HG03103 (cell line): ENCODE measurements around the gene KLHL17.
"Not testable (repeated sequence)": the region's sequence is repeated elsewhere in the genome, so short reads cannot be mapped to it uniquely, and the experiment has no call there.

ENCODE experiments used
- ATAC-seq: cut with Tn5 transposase; IDR thresholded peaks from one replicate; pipeline ENCODE4 v1.9.1; 2021; ENCODE audit warnings: low read depth; ENCODE audit not compliant: unreplicated experiment

Gene KLHL17

GRCh38 chr1:966135-966703 is 5.8 kb downstream of the KLHL17 start, which contains the start of gene PLEKHN1:
PLEKHN1 (plus strand) TSS chr1:966482; CDS start chr1:966532, 50 bp downstream.
- ATAC-seq: no peak

GRCh38 chr1:966704-967300 is 6.4 kb downstream of the KLHL17 start:
- ATAC-seq: peak; percentile 65

DNA sequence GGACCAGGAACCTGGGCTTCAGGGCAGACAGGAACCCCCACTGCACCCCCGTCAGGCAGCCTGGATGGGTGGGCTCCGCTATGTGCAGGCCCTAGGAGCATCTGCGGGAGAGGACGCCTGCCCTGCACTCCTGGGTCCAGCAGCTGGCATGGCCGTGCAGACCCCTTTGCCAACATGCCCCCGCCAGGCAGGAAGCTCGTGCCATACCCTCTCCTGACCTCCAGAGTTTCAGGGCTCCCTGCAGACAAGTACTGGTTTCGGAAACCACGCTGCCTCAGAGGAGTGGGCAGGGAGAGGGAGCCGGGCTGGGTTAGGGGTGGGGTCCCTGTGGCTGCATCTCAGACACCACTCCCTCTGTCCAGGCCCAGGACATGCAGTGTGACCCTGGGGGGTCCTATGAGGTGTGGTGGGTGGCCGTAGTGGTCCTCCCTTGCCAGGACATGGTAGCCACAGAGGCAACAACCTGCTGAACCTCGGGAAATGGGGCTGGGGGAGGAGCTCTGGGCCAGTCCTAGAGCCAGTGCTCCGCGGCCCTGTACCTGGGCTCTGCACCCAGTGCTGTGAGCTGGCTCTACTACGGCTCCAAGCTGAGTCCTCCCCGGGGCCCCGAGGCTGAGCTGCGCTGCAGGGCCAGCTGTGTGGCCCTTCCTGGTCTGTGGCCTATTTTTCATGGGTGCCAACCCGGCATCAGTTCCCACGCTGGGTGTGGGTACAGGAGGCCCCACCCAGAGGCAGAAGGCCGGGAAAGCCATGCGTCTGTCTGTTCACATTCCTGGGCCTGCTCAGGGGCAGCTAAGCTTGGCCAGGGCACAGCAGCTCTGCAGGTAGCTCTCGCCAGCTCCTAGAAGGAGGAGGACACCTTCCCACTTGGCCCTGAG is 7.3 kb downstream of the KLHL17 start:
- ATAC-seq: no peak

- no peak for ATAC-seq
Measured at GRCh38 chr1:969260-969855, 9.0 kb downstream of the KLHL17 start.

GRCh38 chr1:970242-970972 is 10.0 kb downstream of the KLHL17 start:
- no peak for ATAC-seq

GRCh38 chr1:970973-971730 is 10.8 kb downstream of the KLHL17 start:
- no peak for ATAC-seq

DNA sequence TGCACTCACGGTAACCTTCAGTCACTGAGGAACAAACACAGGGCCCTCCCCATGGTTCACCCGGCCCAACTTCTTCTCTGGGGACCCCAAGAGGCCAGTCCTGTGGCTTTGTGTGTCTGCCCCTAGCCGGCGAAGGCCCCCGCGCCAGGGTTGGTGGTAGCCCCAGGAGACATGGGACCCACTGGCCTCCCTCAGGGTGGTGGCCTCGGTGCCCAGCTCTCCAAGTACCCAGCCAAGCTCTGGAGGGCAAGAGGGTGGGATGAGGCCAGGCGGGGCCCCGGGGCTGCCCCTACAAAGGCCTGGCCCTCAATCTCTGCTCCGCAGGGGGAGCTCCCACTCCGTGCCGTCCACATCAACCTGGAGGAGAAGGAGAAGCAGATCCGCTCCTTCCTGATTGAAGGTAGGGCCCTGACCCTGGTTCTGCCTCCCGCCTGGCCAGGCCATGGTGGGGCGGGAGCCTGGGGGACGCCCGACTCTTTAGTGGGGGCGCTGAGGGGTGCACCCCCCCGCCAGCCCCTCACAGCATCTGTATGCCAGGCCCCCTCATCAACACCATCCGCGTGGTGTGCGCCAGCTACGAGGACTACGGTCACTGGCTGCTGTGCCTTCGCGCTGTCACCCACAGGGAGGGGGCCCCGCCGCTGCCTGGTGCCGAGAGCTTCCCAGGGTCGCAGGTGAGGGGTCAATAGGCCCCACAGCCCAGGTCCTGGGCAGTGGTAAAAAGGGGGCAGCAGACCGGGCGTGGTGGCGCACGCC is 11.5 kb downstream of the KLHL17 start:
- no peak for ATAC-seq

- ATAC-seq: no peak
Measured at GRCh38 chr1:972726-973458, 12.5 kb downstream of the KLHL17 start.

GRCh38 chr1:973459-974292 is 13.3 kb downstream of the KLHL17 start:
- ATAC-seq: no peak

- no peak for ATAC-seq
Measured at GRCh38 chr1:974293-974640, 13.9 kb downstream of the KLHL17 start.

GRCh38 chr1:974687-975328 is 14.4 kb downstream of the KLHL17 start:
- ATAC-seq: no peak

GRCh38 chr1:975365-975764 is 15.0 kb downstream of the KLHL17 start:
- ATAC-seq: no peak

GRCh38 chr1:975896-976683 is 15.7 kb downstream of the KLHL17 start:
- ATAC-seq: no peak

DNA sequence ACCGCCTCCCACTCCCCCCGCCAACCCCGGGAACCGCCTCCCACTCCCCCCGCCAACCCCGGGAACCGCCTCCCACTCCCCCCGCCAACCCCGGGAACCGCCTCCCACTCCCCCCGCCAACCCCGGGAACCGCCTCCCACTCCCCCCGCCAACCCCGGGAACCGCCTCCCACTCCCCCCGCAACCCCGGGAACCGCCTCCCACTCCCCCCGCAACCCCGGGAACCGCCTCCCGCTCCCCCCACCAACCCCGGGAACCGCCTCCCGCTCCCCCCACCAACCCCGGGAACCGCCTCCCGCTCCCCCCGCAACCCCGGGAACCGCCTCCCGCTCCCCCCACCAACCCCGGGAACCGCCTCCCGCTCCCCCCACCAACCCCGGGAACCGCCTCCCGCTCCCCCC is 16.4 kb downstream of the KLHL17 start:
- not testable (repeated sequence) for ATAC-seq

GRCh38 chr1:978069-978834 is 17.9 kb downstream of the KLHL17 start:
- no peak for ATAC-seq
